Subcutaneous adipose tissue (tissue), 4 donors: ENCODE results near the gene RAVER1. TPM values are rescaled to one million over a fixed set of nuclear protein-coding genes. Genes with fewer than 3 reads are reported as not detected.

Experiments
- total RNA-seq, 4 donors: library from RNA; depleted of rRNA; stranded (reverse); fragments of >200 nt; gene quantifications; one replicate each; pipeline ENCODE4 v1.1.0, GENCODE V29; 2016
- TF ChIP-seq, protein P1 (sequence below): fragments of 450-650 bp; IDR thresholded peaks from one replicate; pipeline ENCODE4 v1.5.1; 2016; ENCODE audit warnings: low read depth, mild to moderate bottlenecking, control low read depth, antibody characterized with exemption, moderate library complexity

RAVER1 gene
- total RNA-seq, 4 donors from 2014 or later = 5.9 to 22.4 (median 8.2) TPM

DNA sequence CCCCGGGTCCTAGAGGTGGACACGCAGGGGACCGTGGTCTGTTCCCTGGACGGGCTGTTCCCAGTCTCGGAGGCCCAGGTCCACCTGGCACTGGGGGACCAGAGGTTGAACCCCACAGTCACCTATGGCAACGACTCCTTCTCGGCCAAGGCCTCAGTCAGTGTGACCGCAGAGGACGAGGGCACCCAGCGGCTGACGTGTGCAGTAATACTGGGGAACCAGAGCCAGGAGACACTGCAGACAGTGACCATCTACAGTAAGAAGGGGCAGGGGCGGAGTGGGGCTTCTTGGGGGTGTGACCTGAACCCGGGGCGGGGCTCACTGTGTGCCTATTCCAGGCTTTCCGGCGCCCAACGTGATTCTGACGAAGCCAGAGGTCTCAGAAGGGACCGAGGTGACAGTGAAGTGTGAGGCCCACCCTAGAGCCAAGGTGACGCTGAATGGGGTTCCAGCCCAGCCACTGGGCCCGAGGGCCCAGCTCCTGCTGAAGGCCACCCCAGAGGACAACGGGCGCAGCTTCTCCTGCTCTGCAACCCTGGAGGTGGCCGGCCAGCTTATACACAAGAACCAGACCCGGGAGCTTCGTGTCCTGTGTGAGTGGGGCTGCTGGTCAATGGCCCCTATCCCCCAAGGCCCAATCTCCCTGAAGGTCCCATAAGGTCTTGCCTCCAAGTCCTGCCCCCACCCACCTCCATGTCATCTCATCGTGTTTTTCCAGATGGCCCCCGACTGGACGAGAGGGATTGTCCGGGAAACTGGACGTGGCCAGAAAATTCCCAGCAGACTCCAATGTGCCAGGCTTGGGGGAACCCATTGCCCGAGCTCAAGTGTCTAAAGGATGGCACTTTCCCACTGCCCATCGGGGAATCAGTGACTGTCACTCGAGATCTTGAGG lies 49.0 kb downstream of the RAVER1 start:
- TF ChIP-seq, protein P1, sequence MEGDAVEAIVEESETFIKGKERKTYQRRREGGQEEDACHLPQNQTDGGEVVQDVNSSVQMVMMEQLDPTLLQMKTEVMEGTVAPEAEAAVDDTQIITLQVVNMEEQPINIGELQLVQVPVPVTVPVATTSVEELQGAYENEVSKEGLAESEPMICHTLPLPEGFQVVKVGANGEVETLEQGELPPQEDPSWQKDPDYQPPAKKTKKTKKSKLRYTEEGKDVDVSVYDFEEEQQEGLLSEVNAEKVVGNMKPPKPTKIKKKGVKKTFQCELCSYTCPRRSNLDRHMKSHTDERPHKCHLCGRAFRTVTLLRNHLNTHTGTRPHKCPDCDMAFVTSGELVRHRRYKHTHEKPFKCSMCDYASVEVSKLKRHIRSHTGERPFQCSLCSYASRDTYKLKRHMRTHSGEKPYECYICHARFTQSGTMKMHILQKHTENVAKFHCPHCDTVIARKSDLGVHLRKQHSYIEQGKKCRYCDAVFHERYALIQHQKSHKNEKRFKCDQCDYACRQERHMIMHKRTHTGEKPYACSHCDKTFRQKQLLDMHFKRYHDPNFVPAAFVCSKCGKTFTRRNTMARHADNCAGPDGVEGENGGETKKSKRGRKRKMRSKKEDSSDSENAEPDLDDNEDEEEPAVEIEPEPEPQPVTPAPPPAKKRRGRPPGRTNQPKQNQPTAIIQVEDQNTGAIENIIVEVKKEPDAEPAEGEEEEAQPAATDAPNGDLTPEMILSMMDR = no peak

DNA sequence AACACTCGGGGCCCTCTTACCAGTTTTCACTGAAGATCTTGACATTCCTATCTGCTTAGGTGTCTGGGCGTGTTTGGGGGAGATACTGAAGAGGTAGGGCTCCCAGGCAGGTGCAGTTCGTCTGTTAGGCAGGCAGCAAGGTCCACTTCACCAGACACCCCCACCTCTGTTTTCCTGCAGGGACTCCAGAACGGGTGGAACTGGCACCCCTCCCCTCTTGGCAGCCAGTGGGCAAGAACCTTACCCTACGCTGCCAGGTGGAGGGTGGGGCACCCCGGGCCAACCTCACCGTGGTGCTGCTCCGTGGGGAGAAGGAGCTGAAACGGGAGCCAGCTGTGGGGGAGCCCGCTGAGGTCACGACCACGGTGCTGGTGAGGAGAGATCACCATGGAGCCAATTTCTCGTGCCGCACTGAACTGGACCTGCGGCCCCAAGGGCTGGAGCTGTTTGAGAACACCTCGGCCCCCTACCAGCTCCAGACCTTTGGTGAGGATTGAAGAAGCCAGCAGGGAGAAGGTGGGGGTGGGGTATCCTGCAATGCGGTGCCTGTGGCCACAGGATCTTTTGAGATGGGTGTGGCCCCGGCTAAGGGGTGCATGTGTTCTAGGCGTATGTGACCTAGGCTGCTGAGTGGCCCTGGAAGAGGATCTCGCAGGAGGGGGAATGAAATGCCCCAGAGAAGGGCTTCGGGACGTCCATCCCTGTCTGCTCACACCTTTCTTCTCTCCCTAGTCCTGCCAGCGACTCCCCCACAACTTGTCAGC lies 49.8 kb downstream of the RAVER1 start:
- TF ChIP-seq, protein P1 = no peak

DNA sequence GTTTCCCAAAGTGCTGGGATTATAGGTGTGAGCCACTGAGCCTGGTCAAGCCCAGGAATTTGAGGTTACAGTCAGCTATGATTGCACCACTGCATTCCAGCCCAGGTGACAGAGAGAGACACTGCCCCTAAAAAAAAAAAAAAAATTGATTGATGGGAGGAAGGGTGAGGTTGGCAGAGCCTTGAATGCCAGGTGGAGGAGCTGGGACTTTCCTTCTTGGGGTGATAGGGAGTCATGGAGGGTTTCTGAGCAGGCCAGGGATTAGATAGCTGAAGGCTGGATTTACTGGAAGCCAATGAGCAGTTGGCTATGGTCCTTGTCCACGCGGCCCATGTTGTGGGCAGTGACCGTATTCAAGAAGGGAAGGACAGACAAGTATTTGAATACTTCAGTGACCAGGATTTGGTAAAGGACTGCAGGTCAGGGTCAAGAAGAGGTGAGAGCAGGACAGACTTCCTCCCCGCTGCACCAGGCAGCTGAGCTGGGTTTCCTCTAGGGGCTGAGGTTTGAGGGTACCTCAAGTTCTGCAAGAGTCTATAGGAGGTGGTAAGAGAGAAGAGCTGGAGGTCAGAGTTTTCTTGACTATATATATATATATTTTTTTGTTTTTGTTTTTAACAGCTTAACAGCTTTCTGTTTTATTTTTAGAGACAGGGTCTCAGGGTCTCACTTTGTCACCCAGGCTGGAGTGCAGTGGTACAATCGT lies 53.4 kb downstream of the RAVER1 start:
- TF ChIP-seq, protein P1 = no peak

DNA sequence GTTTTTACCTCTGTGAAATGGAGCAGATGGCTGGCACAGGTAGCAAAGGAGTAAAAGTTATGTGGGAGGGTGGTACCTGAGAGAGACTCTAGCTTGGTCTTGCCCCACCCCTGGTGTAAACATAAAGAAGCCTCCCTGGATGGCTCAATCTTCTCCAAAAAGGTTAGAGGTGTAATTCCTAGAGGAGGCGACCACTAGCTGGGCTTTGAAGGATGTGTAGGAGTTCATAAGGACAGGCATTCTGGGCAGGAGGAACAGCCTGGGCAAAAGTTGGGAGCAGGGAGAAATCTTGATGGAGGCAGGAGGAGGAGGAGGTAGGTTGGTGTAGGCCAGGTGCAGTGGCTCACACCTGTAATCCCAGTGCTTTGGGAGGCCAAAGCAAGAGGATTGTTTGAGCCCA lies 54.4 kb downstream of the RAVER1 start:
- TF ChIP-seq, protein P1 = no peak

DNA sequence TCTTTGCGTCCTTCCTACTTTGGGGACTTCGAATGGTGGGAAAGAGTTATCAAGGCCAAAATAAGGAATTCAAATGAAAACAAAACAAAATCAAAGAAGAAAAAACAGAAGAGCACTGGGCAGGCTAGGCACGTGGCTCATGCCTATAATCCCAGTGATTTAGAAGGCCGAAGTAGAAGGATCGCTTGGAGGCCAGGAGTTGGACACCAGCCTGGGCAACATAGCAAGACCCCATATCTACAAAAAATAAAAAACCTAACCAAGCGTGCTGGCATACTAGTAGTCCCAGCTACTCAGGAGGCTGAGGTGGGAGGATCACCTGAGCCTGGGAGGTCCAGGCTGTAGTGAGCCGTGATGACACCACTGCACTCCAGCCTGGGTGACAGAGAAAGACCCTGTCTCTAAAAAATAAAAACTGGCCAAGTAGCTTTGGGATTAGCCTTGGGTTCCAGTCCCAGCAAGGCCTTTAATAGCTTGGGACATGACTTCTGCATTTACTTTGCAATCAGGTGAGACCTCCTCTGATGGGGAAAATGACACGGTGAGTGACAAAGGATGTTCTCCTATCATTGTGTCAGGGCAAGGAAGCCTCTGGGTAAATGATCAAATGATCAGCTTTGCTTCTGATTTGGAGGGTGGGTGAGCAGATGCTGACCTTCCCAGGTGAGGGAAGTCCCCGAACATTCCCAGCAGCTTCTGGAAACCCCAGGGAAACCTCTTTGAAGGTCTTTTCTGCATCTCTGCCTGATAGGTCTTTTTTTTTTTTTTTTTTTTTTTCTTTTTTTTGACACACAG lies 55.3 kb downstream of the RAVER1 start:
- TF ChIP-seq, protein P1 = no peak

DNA sequence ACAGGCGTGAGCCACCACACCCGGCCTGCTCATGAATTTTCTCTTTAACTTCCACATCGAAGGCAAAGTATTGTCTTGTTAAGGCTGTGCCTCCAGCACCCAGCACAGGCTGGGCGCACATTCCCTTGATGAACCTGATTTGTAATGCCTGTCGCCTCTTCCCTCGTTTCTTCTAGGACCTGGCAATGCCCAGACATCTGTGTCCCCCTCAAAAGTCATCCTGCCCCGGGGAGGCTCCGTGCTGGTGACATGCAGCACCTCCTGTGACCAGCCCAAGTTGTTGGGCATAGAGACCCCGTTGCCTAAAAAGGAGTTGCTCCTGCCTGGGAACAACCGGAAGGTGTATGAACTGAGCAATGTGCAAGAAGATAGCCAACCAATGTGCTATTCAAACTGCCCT lies 58.7 kb downstream of the RAVER1 start:
- TF ChIP-seq, protein P1 = no peak
